Measurements from ENCODE around the gene CLIP3. TPM values are rescaled to one million over a fixed set of nuclear protein-coding genes. Genes with fewer than 3 reads are reported as not detected.

The CLIP3 gene
- total and polyA plus RNA-seq, 2 donors (not counting 1 experiment from before 2014, with no cell fraction given) = 14.7 to 19.8 TPM

DNA sequence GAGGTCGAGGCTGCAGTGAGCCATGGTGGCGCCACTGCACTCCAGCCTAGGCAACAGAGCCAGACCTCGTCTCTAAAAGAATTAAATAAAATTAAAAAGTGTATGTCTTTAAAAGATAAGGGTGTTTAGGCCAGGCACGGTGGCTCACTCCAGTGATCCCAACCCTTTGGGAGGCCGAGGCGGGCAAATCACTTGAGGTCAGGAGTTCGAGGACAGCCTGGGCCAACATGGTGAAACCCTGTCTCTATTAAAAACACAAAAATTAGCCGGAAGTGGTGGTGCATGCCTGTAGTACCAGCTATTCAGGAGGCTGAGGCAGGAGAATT lies 45.1 kb downstream of the CLIP3 start:
- Histone ChIP-seq H3K9ac (ENCODE audit: insufficient read depth, low read length) (no peak overlapping the region), H3K79me2 (ENCODE audit: control insufficient read depth, insufficient read depth, low read length) (no peaks in the 10 kb centered on the region), H3K27ac (ENCODE audit: insufficient read depth, low read length) (no peak overlapping the region), H4K20me1 (ENCODE audit: control insufficient read depth, extremely low read depth, insufficient read depth, low read length) (no peaks in the 10 kb centered on the region), H3K4me1 (ENCODE audit: control insufficient read depth, extremely low read depth, insufficient read depth, low read length) (no peaks in the 10 kb centered on the region), H3K9me3 (ENCODE audit: control insufficient read depth, insufficient read depth, low read depth, low read length) (no peaks in the 10 kb centered on the region), H3K4me3 (replicated peaks in 1 of 4; ENCODE audit: control extremely low read depth in 1 of 4, insufficient read depth in 1 of 4, low read depth in 3 of 4, low read length in 4 of 4) (no peak overlapping the region), H3K27me3 (ENCODE audit: control insufficient read depth, insufficient read depth, low read length) (peaks cover 14% of the 10 kb centered on the region), H2AFZ (ENCODE audit: low read length) (no peak overlapping the region), H3K36me3 (ENCODE audit: control insufficient read depth, insufficient read depth, low read length) (no peaks in the 10 kb centered on the region), H3K4me2 (ENCODE audit: extremely low read depth, insufficient read depth, low read length) (no peak overlapping the region)
- DNase-seq (ENCODE audit: low read depth in 2 of 2) = no peak
- TF ChIP-seq EZH2 (IDR thresholded peaks at IDR 0.05; ENCODE audit: low read length, missing control alignments) (no peak), CTCF (conservative IDR thresholded peaks at IDR 0.05 in 1 of 2, IDR thresholded peaks at IDR 0.05 in 1 of 2; ENCODE audit: low read depth in 1 of 2, low read length in 2 of 2) (no peak)

DNA sequence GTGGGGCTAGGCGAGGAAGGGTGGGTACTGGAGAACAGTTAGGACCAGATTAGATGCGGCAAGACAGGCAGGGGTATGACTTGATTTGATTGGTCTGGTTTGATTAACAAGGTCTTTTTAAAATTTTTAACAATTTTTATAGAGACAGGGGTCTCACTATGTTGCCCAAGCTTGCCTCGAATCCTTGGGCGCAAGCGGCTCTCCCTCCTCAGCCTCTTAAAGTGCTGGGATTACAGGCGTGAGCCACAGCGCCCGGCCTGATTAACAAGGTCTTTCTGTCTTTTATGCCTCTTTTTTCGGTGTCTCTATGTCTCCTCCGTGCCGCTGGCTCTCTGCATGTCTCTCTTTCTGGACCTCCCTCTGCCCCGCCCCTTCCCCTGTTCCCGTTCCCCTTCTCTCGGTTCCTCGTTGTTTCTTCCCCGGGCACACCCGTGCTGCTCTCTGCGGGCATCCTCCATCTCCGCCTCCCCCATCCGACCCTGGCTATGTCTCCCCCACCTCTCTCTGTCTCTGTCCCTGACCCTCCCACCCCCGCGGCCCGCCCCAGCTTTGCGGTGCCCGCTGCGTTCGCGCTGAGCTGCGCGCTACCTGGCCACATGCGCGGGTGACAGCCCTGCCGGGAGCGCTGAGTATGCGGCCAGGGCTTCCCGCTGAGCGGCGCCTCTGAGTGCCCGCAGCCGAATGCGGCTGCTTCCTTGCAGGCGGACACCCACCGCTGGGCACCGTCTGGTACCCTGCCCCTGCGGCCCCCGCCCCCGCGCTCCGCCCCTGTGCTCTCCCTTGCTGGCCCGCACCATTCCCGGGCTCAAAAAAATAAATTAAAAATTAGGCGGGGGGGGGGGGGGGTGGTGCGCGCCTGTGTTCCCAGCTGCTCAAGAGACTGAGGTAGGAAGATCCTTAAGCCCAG lies 45.8 kb downstream of the CLIP3 start:
- no peak overlapping the region for H3K27ac ChIP-seq (ENCODE audit: insufficient read depth, low read length)
- peak overlapping the region in 1 of 4 experiments; percentile 20 for H3K4me3 ChIP-seq (replicated peaks in 1 of 4; ENCODE audit: control extremely low read depth in 1 of 4, insufficient read depth in 1 of 4, low read depth in 3 of 4, low read length in 4 of 4)
- no peaks in the 10 kb centered on the region for H4K20me1 ChIP-seq (ENCODE audit: control insufficient read depth, extremely low read depth, insufficient read depth, low read length)
- H3K9me3 ChIP-seq (ENCODE audit: control insufficient read depth, insufficient read depth, low read depth, low read length) = no peaks in the 10 kb centered on the region
- no peaks in the 10 kb centered on the region for H3K36me3 ChIP-seq (ENCODE audit: control insufficient read depth, insufficient read depth, low read length)
- no peaks in the 10 kb centered on the region for H3K79me2 ChIP-seq (ENCODE audit: control insufficient read depth, insufficient read depth, low read length)
- H3K9ac ChIP-seq (ENCODE audit: insufficient read depth, low read length) = no peak overlapping the region
- no peak for DNase-seq (ENCODE audit: low read depth in 2 of 2)
- TF ChIP-seq CTCF (conservative IDR thresholded peaks at IDR 0.05 in 1 of 2, IDR thresholded peaks at IDR 0.05 in 1 of 2; ENCODE audit: low read depth in 1 of 2, low read length in 2 of 2) (no peak), EZH2 (IDR thresholded peaks at IDR 0.05; ENCODE audit: low read length, missing control alignments) (peak; percentile 61)
- H2AFZ ChIP-seq (ENCODE audit: low read length) = no peak overlapping the region
- no peaks in the 10 kb centered on the region for H3K4me1 ChIP-seq (ENCODE audit: control insufficient read depth, extremely low read depth, insufficient read depth, low read length)
- H3K27me3 ChIP-seq (ENCODE audit: control insufficient read depth, insufficient read depth, low read length) = peaks cover 14% of the 10 kb centered on the region
- H3K4me2 ChIP-seq (ENCODE audit: extremely low read depth, insufficient read depth, low read length) = no peak overlapping the region

GRCh38 chr19:35986111-35986510 lies 46.6 kb downstream of the CLIP3 start:
- Histone ChIP-seq H4K20me1 (ENCODE audit: control insufficient read depth, extremely low read depth, insufficient read depth, low read length) (no peaks in the 10 kb centered on the region), H3K9me3 (ENCODE audit: control insufficient read depth, insufficient read depth, low read depth, low read length) (no peaks in the 10 kb centered on the region), H3K4me1 (ENCODE audit: control insufficient read depth, extremely low read depth, insufficient read depth, low read length) (no peaks in the 10 kb centered on the region), H3K4me2 (ENCODE audit: extremely low read depth, insufficient read depth, low read length) (no peak overlapping the region), H3K79me2 (ENCODE audit: control insufficient read depth, insufficient read depth, low read length) (no peaks in the 10 kb centered on the region), H2AFZ (ENCODE audit: low read length) (no peak overlapping the region), H3K27ac (ENCODE audit: insufficient read depth, low read length) (no peak overlapping the region), H3K4me3 (replicated peaks in 1 of 4; ENCODE audit: control extremely low read depth in 1 of 4, insufficient read depth in 1 of 4, low read depth in 3 of 4, low read length in 4 of 4) (no peak overlapping the region), H3K27me3 (ENCODE audit: control insufficient read depth, insufficient read depth, low read length) (peaks cover 14% of the 10 kb centered on the region), H3K36me3 (ENCODE audit: control insufficient read depth, insufficient read depth, low read length) (no peaks in the 10 kb centered on the region), H3K9ac (ENCODE audit: insufficient read depth, low read length) (no peak overlapping the region)
- no peak for TF ChIP-seq CTCF (conservative IDR thresholded peaks at IDR 0.05 in 1 of 2, IDR thresholded peaks at IDR 0.05 in 1 of 2; ENCODE audit: low read depth in 1 of 2, low read length in 2 of 2)
- no peak for TF ChIP-seq EZH2 (IDR thresholded peaks at IDR 0.05; ENCODE audit: low read length, missing control alignments)
- DNase-seq (ENCODE audit: low read depth in 2 of 2) = no peak

Measured in fibroblast of lung (primary cell).